GM23248 (cell line): ENCODE data around the gene HNRNPA0. TPM values are rescaled to one million over a fixed set of nuclear protein-coding genes. Genes with fewer than 3 reads are reported as not detected.

Experiments
- DNase-seq: peaks from one replicate; pipeline ENCODE4 v3.0.0-alpha.2; 2015
- H2AFZ ChIP-seq: fragments of 200-600 bp; sonication (generic); 2 replicates; pipeline ENCODE4 v1.6.1; 2016; ENCODE audit warnings: antibody characterized with exemption
- H3F3A ChIP-seq: fragments of 200-600 bp; sonication (generic); 2 replicates; pipeline ENCODE4 v1.6.1; 2016; ENCODE audit warnings: mild to moderate bottlenecking, antibody characterized with exemption, mixed run types; ENCODE audit not compliant: insufficient read depth
- H3K27ac ChIP-seq: fragments of 200-600 bp; sonication (generic); 2 replicates; pipeline ENCODE4 v1.5.1; 2016; ENCODE audit warnings: mild to moderate bottlenecking
- H3K27me3 ChIP-seq: fragments of 200-600 bp; sonication (generic); replicated peaks from 2 replicates; pipeline ENCODE4 v1.6.1; 2016; ENCODE audit warnings: mild to moderate bottlenecking; ENCODE audit not compliant: insufficient read depth
- H3K36me3 ChIP-seq: fragments of 200-600 bp; sonication (generic); 2 replicates; pipeline ENCODE4 v1.6.1; 2016; ENCODE audit warnings: low read depth, mild to moderate bottlenecking
- H3K4me1 ChIP-seq: fragments of 200-600 bp; sonication (generic); 2 replicates; pipeline ENCODE4 v1.6.1; 2016; ENCODE audit warnings: mild to moderate bottlenecking; ENCODE audit not compliant: insufficient read depth
- H3K4me2 ChIP-seq: fragments of 200-600 bp; sonication (generic); one replicate; pipeline ENCODE4 v1.6.1; 2016; ENCODE audit warnings: mild to moderate bottlenecking; ENCODE audit not compliant: unreplicated experiment
- H3K4me3 ChIP-seq: fragments of 200-600 bp; sonication (generic); 2 replicates; pipeline ENCODE4 v1.5.1; 2016; ENCODE audit warnings: mild to moderate bottlenecking
- H3K79me2 ChIP-seq: fragments of 200-600 bp; sonication (generic); 2 replicates; pipeline ENCODE4 v1.6.1; 2016; ENCODE audit warnings: mild to moderate bottlenecking; ENCODE audit not compliant: insufficient read depth
- H3K9ac ChIP-seq: fragments of 200-600 bp; sonication (generic); 2 replicates; pipeline ENCODE4 v1.6.1; 2016; ENCODE audit warnings: mild to moderate bottlenecking
- H3K9me2 ChIP-seq: fragments of 200-600 bp; sonication (generic); 2 replicates; pipeline ENCODE4 v1.6.1; 2016; ENCODE audit warnings: mixed run types, mild to moderate bottlenecking, moderate library complexity; ENCODE audit not compliant: insufficient read depth
- H3K9me3 ChIP-seq: fragments of 200-600 bp; sonication (generic); one replicate; pipeline ENCODE4 v1.6.1; 2017; ENCODE audit warnings: low read depth
- H4K20me1 ChIP-seq: fragments of 200-600 bp; sonication (generic); 2 replicates; pipeline ENCODE4 v1.6.0; 2016; ENCODE audit not compliant: insufficient read depth
- EZH2 ChIP-seq: fragments of 200-600 bp; sonication (generic); IDR thresholded peaks from 2 replicates; pipeline ENCODE4 v1.6.1; 2018; ENCODE audit warnings: antibody characterized with exemption, mild to moderate bottlenecking; ENCODE audit not compliant: insufficient read depth, poor library complexity, severe bottlenecking
- EZH2phosphoT487 ChIP-seq: fragments of 200-600 bp; sonication (generic); IDR thresholded peaks from 2 replicates; pipeline ENCODE4 v1.6.1; 2018; ENCODE audit warnings: antibody characterized with exemption, moderate library complexity, mild to moderate bottlenecking, low read depth; ENCODE audit not compliant: insufficient read depth
- WGBS, 2 experiments: methylation state at CpG; one replicate each; pipeline ENCODE4 v1.1.6; 2015 to 2017; ENCODE audit warnings: low lambda C conversion rate in 2 of 2, low coverage in 1 of 2; ENCODE audit errors: missing lambda C conversion rate in 2 of 2; 5-methylcytosine and 5-hydroxymethylcytosine counted together
- in situ Hi-C: fragments of 300-500 bp; cut with MboI; formaldehyde crosslinking; loops from 2 replicates; pipeline ENCODE4 v1.15.0; 2020
- polyA plus RNA-seq: library from polyadenylated mRNA; unstranded; fragments of >200 nt; fragmentation: Nextera tagmentation; extraction: Ambion mirVana; gene quantifications from 2 replicates; pipeline ENCODE4 v1.2.1, GENCODE V29; 2016
- total RNA-seq: library from RNA; depleted of rRNA; stranded (reverse); fragments of >200 nt; shearing (Covaris generic); gene quantifications from 2 replicates; pipeline ENCODE4 v1.2.3, GENCODE V29; 2014

HNRNPA0 gene
- total and polyA plus RNA-seq, 2 experiments from 2014 or later, result 5.2 to 12.2 TPM

DNA sequence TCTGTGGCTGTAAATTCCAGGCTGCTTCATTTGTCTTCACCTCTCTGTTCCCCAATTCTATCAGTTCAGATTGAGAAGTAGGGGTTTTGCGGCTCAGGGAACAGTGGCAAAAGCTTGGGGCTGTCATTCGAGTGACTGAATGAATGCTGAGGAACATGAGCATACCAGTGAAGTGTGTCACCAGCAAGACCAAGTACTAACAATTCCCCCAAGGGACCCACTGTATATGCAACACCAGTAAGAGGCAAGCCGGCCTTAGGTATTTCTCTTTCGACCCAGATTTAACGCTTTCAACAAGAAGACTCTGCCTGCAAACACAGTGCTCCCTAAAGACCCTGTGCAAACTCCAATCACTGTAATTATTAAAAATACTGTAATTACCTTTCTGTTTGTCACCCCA is 44.1 kb downstream of the HNRNPA0 start:
- Histone ChIP-seq H3K4me1 (peaks cover 13% of the 10 kb centered on the region), H3K4me2 (no peak overlapping the region), H3K36me3 (no peaks in the 10 kb centered on the region), H3K9me2 (no peaks in the 10 kb centered on the region), H3K4me3 (no peak overlapping the region), H3K79me2 (no peaks in the 10 kb centered on the region), H3F3A (no peaks in the 10 kb centered on the region), H4K20me1 (no peaks in the 10 kb centered on the region), H3K27me3 (no peaks in the 10 kb centered on the region), H3K27ac (no peak overlapping the region), H3K9me3 (no peaks in the 10 kb centered on the region), H2AFZ (no peak overlapping the region), H3K9ac (no peak overlapping the region)
- 81 to 88% methylated on average over 5 of the region's 5 CpGs for WGBS, 2 experiments
- peak; percentile 52 for DNase-seq
- in situ Hi-C loops, result no loop called here
- TF ChIP-seq EZH2phosphoT487 (no peak), EZH2 (no peak)

DNA sequence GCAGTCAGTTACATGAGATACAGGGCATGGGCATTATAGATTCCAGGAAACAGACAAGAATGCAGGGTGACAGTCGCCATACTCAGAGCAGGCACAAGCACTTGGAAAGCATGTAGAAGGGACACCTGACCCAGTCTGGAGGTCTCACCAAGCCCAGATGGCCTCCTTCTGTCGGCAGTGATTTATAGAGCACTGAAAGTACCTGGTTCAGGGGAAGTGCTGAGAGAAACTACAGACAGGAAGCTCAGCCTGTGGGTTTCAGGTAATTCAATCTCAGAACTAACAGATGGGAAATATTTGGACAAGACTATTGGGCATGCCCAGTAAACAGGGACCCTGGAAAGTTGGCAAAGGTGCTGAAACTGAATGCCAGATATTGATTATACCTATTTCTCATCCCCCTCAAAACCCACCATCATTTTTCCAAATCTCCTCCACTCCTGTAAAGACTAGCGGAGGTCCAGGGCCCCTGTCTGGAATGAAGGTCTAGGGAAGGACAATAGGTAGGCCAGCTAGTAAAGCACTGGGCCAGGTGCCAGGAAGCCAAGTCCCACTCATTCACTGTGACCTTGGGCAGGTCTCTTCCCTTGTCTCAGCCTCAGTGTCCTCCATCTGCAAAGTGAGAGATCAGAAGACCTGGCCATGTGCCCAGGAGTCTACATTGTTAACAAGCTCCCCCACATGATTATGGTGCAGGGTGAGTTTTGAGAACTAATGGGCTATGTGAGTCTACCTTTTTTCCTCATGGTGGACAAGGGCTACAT is 45.2 kb downstream of the HNRNPA0 start:
- Histone ChIP-seq H3K27me3 (no peaks in the 10 kb centered on the region), H3K9me3 (no peaks in the 10 kb centered on the region), H3F3A (no peaks in the 10 kb centered on the region), H3K9me2 (no peaks in the 10 kb centered on the region), H3K79me2 (no peaks in the 10 kb centered on the region), H2AFZ (no peak overlapping the region), H3K4me3 (no peak overlapping the region), H3K36me3 (no peaks in the 10 kb centered on the region), H3K9ac (no peak overlapping the region), H3K4me2 (no peak overlapping the region), H3K27ac (no peak overlapping the region), H3K4me1 (peaks cover 18% of the 10 kb centered on the region), H4K20me1 (no peaks in the 10 kb centered on the region)
- no peak for TF ChIP-seq EZH2phosphoT487
- TF ChIP-seq EZH2, result no peak
- no peak for DNase-seq
- WGBS, 2 experiments, result 75 to 81% methylated on average over 3 of the region's 3 CpGs
- in situ Hi-C loops, result no loop called here

GRCh38 chr5:137708062-137708461 is 46.1 kb downstream of the HNRNPA0 start:
- in situ Hi-C loops, result no loop called here
- H3K27me3 ChIP-seq, result no peaks in the 10 kb centered on the region
- H3K27ac ChIP-seq, result no peak overlapping the region
- H4K20me1 ChIP-seq, result no peaks in the 10 kb centered on the region
- no peak overlapping the region for H3K4me3 ChIP-seq
- H2AFZ ChIP-seq, result no peak overlapping the region
- no peaks in the 10 kb centered on the region for H3K9me3 ChIP-seq
- H3K79me2 ChIP-seq, result no peaks in the 10 kb centered on the region
- no peak overlapping the region for H3K9ac ChIP-seq
- TF ChIP-seq EZH2, result no peak
- H3K9me2 ChIP-seq, result no peaks in the 10 kb centered on the region
- no peaks in the 10 kb centered on the region for H3F3A ChIP-seq
- H3K4me1 ChIP-seq, result peaks cover 18% of the 10 kb centered on the region
- no peaks in the 10 kb centered on the region for H3K36me3 ChIP-seq
- DNase-seq, result no peak
- 96 to 100% methylated on average over 1 of the region's 1 CpG for WGBS, 2 experiments
- no peak overlapping the region for H3K4me2 ChIP-seq

DNA sequence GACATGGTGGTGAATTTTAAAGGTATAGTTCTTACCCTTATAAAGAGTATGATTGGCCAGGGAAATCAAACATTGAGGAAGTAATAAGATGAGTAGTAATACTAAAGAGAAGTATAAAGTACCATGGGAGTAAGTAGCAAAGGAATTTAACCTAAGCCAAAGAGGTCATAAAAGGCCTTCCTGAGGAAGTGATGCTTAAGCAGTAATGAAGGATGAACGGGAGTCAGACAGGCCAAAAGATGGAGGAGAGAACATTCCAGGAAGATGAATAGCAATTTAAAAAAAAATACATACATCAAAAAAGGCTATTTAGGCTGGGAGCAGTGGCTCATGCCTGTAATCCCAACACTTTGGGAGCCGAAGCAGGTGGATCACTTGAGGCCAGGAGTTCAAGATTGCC is 47.3 kb downstream of the HNRNPA0 start:
- no peaks in the 10 kb centered on the region for H3K9me2 ChIP-seq
- no peaks in the 10 kb centered on the region for H3K9me3 ChIP-seq
- peaks cover 18% of the 10 kb centered on the region for H3K4me1 ChIP-seq
- H3K36me3 ChIP-seq, result no peaks in the 10 kb centered on the region
- 50 to 51% methylated on average over 2 of the region's 2 CpGs for WGBS, 2 experiments
- no peaks in the 10 kb centered on the region for H4K20me1 ChIP-seq
- H3K27me3 ChIP-seq, result no peaks in the 10 kb centered on the region
- no peaks in the 10 kb centered on the region for H3F3A ChIP-seq
- DNase-seq, result peak; percentile 38
- no peak overlapping the region for H3K4me2 ChIP-seq
- H3K4me3 ChIP-seq, result no peak overlapping the region
- H3K27ac ChIP-seq, result no peak overlapping the region
- no peaks in the 10 kb centered on the region for H3K79me2 ChIP-seq
- no peak for TF ChIP-seq EZH2
- no peak for TF ChIP-seq EZH2phosphoT487
- in situ Hi-C loops, result no loop called here
- H3K9ac ChIP-seq, result no peak overlapping the region
- no peak overlapping the region for H2AFZ ChIP-seq

DNA sequence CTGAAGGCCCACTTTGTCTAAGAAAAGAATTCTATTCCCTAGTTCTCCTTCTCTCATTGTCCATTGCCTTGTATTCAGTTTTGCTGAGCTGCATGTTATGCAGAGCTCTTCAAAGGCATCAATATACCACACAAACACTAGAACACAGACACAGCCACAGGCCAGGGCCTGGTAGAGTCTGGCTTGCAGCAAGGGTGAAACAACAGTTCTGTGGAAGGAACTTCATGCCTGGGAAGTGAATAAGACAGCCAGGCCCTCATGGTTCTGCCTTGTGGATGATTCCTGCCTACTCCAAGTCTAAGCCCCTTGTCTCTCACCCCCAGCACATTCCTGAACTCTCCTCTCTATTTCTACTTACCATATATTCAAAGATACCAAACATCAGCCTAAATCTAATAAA is 49.1 kb downstream of the HNRNPA0 start:
- no peak overlapping the region for H3K27ac ChIP-seq
- in situ Hi-C loops, result no loop called here
- H3K4me2 ChIP-seq, result no peak overlapping the region

More for the DNA sequence above, 49.1 kb downstream of the HNRNPA0 start:
- H4K20me1 ChIP-seq, result no peaks in the 10 kb centered on the region
- TF ChIP-seq EZH2phosphoT487 (no peak), EZH2 (no peak)
- no peaks in the 10 kb centered on the region for H3K9me3 ChIP-seq
- H2AFZ ChIP-seq, result peak overlapping the region; percentile 68
- no peak overlapping the region for H3K4me3 ChIP-seq
- no peaks in the 10 kb centered on the region for H3K79me2 ChIP-seq
- H3K27me3 ChIP-seq, result no peaks in the 10 kb centered on the region
- no peak overlapping the region for H3K9ac ChIP-seq
- H3K36me3 ChIP-seq, result no peaks in the 10 kb centered on the region
- H3F3A ChIP-seq, result no peaks in the 10 kb centered on the region
- peak; percentile 43 for DNase-seq
- H3K9me2 ChIP-seq, result no peaks in the 10 kb centered on the region
- H3K4me1 ChIP-seq, result peaks cover 24% of the 10 kb centered on the region
